SK-N-SH (cell line): ENCODE data around the gene SPRYD3. TPM values are rescaled to one million over a fixed set of nuclear protein-coding genes. Genes with fewer than 3 reads are reported as not detected.

Experiments
- CTCF ChIA-PET: fragments of 300-600, 350-600 bp; formaldehyde crosslinking; extraction: SDS; loops from one replicate; lab custom pipeline; 2021; lab: Yijun Ruan, JAX
- POLR2A ChIA-PET: fragments of 350-600 bp; sonication (Branson Sonifier 250); formaldehyde crosslinking; extraction: SDS; loops from one replicate; lab custom pipeline; 2020; ENCODE audit warnings: antibody characterized with exemption, inconsistent platforms; lab: Yijun Ruan, JAX
- DNase-seq: peaks from one replicate; pipeline ENCODE4 v3.0.0; 2012
- H2AFZ ChIP-seq: fragments of 200-600 bp; sonication (generic); 2 replicates; pipeline ENCODE4 v1.8.1; 2016; ENCODE audit warnings: antibody characterized with exemption, mild to moderate bottlenecking, low read depth
- H3F3A ChIP-seq: fragments of 200-600 bp; sonication (generic); replicated peaks from 2 replicates; pipeline ENCODE3; 2016; ENCODE audit warnings: antibody characterized with exemption, mild to moderate bottlenecking; ENCODE audit not compliant: insufficient read depth
- H3K27ac ChIP-seq, 2 experiments: fragments of 200-500 bp in 1 of 2; fragments of 200-600 bp in 1 of 2; sonication (Bioruptor generic) in 1 of 2; sonication (generic), shearing (Covaris generic) in 1 of 2; 2 replicates each; pipeline versions ENCODE4 v1.5.1 to v1.6.1; 2014 to 2016; ENCODE audit warnings: low read depth in 2 of 2, inconsistent platforms in 1 of 2, low read length in 1 of 2, mild to moderate bottlenecking in 1 of 2, mixed read lengths in 1 of 2
- H3K27me3 ChIP-seq: fragments of 200-600 bp; sonication (generic), shearing (Covaris generic); 2 replicates; pipeline ENCODE4 v1.6.1; 2016; ENCODE audit warnings: mixed run types; ENCODE audit not compliant: insufficient read depth
- H3K36me3 ChIP-seq, 2 experiments: fragments of 200-500 bp in 1 of 2; fragments of 200-600 bp in 1 of 2; sonication (Bioruptor generic) in 1 of 2; sonication (generic) in 1 of 2; replicated peaks in 1 of 2; 2 replicates each; pipeline versions ENCODE3 to v1.5.1; 2014 to 2016; ENCODE audit warnings: low read length in 1 of 2, mild to moderate bottlenecking in 1 of 2; ENCODE audit not compliant: insufficient read depth in 2 of 2, control insufficient read depth in 1 of 2
- H3K4me1 ChIP-seq, 2 experiments: fragments of 200-500 bp in 1 of 2; fragments of 200-600 bp in 1 of 2; sonication (Bioruptor generic) in 1 of 2; sonication (generic), shearing (Covaris generic) in 1 of 2; 2 replicates each; pipeline versions ENCODE4 v1.5.1 to v1.6.1; 2014 to 2016; ENCODE audit warnings: low read depth in 1 of 2, low read length in 1 of 2, mixed run types in 1 of 2; ENCODE audit not compliant: insufficient read depth in 2 of 2, control insufficient read depth in 1 of 2
- H3K4me2 ChIP-seq: fragments of 200-600 bp; sonication (generic), shearing (Covaris generic); 2 replicates; pipeline ENCODE4 v1.6.1; 2017; ENCODE audit warnings: mixed run types
- H3K4me3 ChIP-seq, 2 experiments: fragments of 200-500 bp in 1 of 2; fragments of 200-600 bp in 1 of 2; sonication (Bioruptor generic) in 1 of 2; sonication (generic), shearing (Covaris generic) in 1 of 2; 2 replicates each; pipeline versions ENCODE4 v1.5.1 to v1.8.1; 2014 to 2016; ENCODE audit warnings: low read depth in 2 of 2, inconsistent platforms in 1 of 2, low read length in 1 of 2, mild to moderate bottlenecking in 1 of 2, mixed read lengths in 1 of 2, moderate library complexity in 1 of 2
- H3K79me2 ChIP-seq: fragments of 200-600 bp; sonication (generic); 2 replicates; pipeline ENCODE4 v1.8.1; 2017; ENCODE audit warnings: mild to moderate bottlenecking; ENCODE audit not compliant: insufficient read depth
- H3K9ac ChIP-seq: fragments of 200-600 bp; sonication (generic); 2 replicates; pipeline ENCODE4 v1.6.1; 2017; ENCODE audit warnings: mixed run types
- H3K9me2 ChIP-seq: fragments of 200-600 bp; sonication (generic); 2 replicates; pipeline ENCODE4 v1.6.1; 2017; ENCODE audit warnings: mixed run types
- H3K9me3 ChIP-seq: fragments of 200-600 bp; sonication (generic); 2 replicates; pipeline ENCODE4 v1.6.1; 2017; ENCODE audit warnings: mixed run types, mild to moderate bottlenecking, moderate library complexity
- H4K20me1 ChIP-seq: fragments of 200-600 bp; sonication (generic); 2 replicates; pipeline ENCODE4 v1.6.1; 2017; ENCODE audit warnings: mild to moderate bottlenecking, mixed run types; ENCODE audit not compliant: insufficient read depth
- ELF1 ChIP-seq: IDR thresholded peaks from 2 replicates; pipeline ENCODE4 v1.4.0; 2012
- EP300 ChIP-seq, 2 experiments: IDR thresholded peaks; 2 replicates each; pipeline versions ENCODE4 v1.4.0 to v1.6.1; 2012; ENCODE audit warnings: borderline replicate concordance in 1 of 2, low read depth in 1 of 2, low read length in 1 of 2
- FOSL2 ChIP-seq: IDR thresholded peaks from 2 replicates; pipeline ENCODE4 v1.4.0; 2012; ENCODE audit warnings: low read depth, mild to moderate bottlenecking, moderate library complexity, borderline replicate concordance
- FOXJ3 ChIP-seq: sonication (generic); formaldehyde crosslinking; IDR thresholded peaks from 2 replicates; pipeline ENCODE4 v1.5.1; 2020; ENCODE audit warnings: mild to moderate bottlenecking, missing genetic modification reagents
- FOXM1 ChIP-seq: IDR thresholded peaks from 2 replicates; pipeline ENCODE4 v1.4.0; 2012; ENCODE audit warnings: low read depth, mild to moderate bottlenecking
- GABPA ChIP-seq: IDR thresholded peaks from 2 replicates; pipeline ENCODE4 v1.4.0; 2012; ENCODE audit warnings: low read depth, mild to moderate bottlenecking
- IRF3 ChIP-seq: fragments of 150-350 bp; IDR thresholded peaks from 2 replicates; pipeline ENCODE4 v1.6.1; 2016; ENCODE audit warnings: mild to moderate bottlenecking, low read depth, low read length
- MAX ChIP-seq: IDR thresholded peaks from 2 replicates; pipeline ENCODE4 v1.4.0; 2012; ENCODE audit warnings: low read depth
- NRF1 ChIP-seq: IDR thresholded peaks from 2 replicates; pipeline ENCODE4 v1.6.1; 2012; ENCODE audit warnings: low read depth, mild to moderate bottlenecking, low read length
- RAD21 ChIP-seq: IDR thresholded peaks from 2 replicates; pipeline ENCODE4 v1.6.1; 2012; ENCODE audit warnings: mild to moderate bottlenecking, low read length
- RCOR1 ChIP-seq: fragments of 150-350 bp; IDR thresholded peaks from 2 replicates; pipeline ENCODE4 v1.6.1; 2017; ENCODE audit warnings: antibody characterized with exemption, low read length
- REST ChIP-seq: IDR thresholded peaks from 2 replicates; pipeline ENCODE4 v1.6.1; 2012; ENCODE audit warnings: mild to moderate bottlenecking, low read depth, low read length, moderate library complexity
- RFX5 ChIP-seq: IDR thresholded peaks from 2 replicates; pipeline ENCODE4 v1.6.1; 2012; ENCODE audit warnings: mild to moderate bottlenecking, improper control_type of control experiment, low read length
- RXRA ChIP-seq: IDR thresholded peaks from 2 replicates; pipeline ENCODE4 v1.4.0; 2012; ENCODE audit warnings: low read depth, mild to moderate bottlenecking, borderline replicate concordance
- SMC3 ChIP-seq: IDR thresholded peaks from 2 replicates; pipeline ENCODE4 v1.6.1; 2012; ENCODE audit warnings: low read depth, low read length, improper control_type of control experiment
- TEAD4 ChIP-seq: IDR thresholded peaks from 2 replicates; pipeline ENCODE4 v1.4.0; 2012; ENCODE audit warnings: mild to moderate bottlenecking, borderline replicate concordance; ENCODE audit not compliant: insufficient read depth
- USF1 ChIP-seq: IDR thresholded peaks from 2 replicates; pipeline ENCODE4 v1.4.0; 2012; ENCODE audit warnings: low read depth, borderline replicate concordance
- USF2 ChIP-seq: fragments of 150-350 bp; IDR thresholded peaks from 2 replicates; pipeline ENCODE4 v1.6.1; 2017; ENCODE audit warnings: antibody characterized with exemption, low read length, low read depth, borderline replicate concordance
- YY1 ChIP-seq: IDR thresholded peaks from 2 replicates; pipeline ENCODE4 v1.4.0; 2012; ENCODE audit warnings: low read depth, mild to moderate bottlenecking
- WGBS: methylation state at CpG from one replicate; pipeline ENCODE4 v1.1.6; 2017; ENCODE audit warnings: low lambda C conversion rate; 5-methylcytosine and 5-hydroxymethylcytosine counted together
- polyA plus RNA-seq, 3 experiments: library from polyadenylated mRNA; depleted of rRNA; stranded (reverse); fragments of >200 nt; gene quantifications; 2 replicates each; pipeline ENCODE4 v1.2.3, GENCODE V29; 2012

The SPRYD3 gene
- polyA plus RNA-seq, 1 of the 3 experiments (the other 2 are of a cell fraction): 20.3 TPM

- POLR2A ChIA-PET: interaction anchor here (1.0 to 1.1 kb wide), 2 partner anchors 23 to 36 kb away, joined by 3 read pairs; partner anchors contain the start of gene SPRYD3
- H3F3A ChIP-seq: peaks cover 25% of the 10 kb centered on the region
- no peaks in the 10 kb centered on the region for H3K9me2 ChIP-seq
- CTCF ChIA-PET: interaction anchor here (1.0 to 7.6 kb wide), 11 partner anchors 10 to 186 kb away, joined by 3 to 385 read pairs (median 4); no protein-coding TSS in a partner anchor
- peaks cover 6% of the 10 kb centered on the region; the same call in 1 of the 2 replicates for H3K79me2 ChIP-seq
- peaks cover 0 to 26% of the 10 kb centered on the region in 2 experiments; a peak in 1 of 4 replicates for H3K4me1 ChIP-seq
- no peak overlapping the region for H3K27ac ChIP-seq
- no peak overlapping the region for H3K4me2 ChIP-seq
- WGBS: 94% methylated on average over 9 of the region's 12 CpGs
- no peak overlapping the region for H3K4me3 ChIP-seq
- H3K36me3 ChIP-seq: peaks cover 8% of the 10 kb centered on the region in 2 experiments
- TF ChIP-seq YY1 (no peak), FOXM1 (no peak), EP300 (IDR thresholded peaks at IDR 0.05; ENCODE audit: borderline replicate concordance in 1 of 2, low read depth in 1 of 2, low read length in 1 of 2) (no peak), RFX5 (no peak), SMC3 (no peak), NRF1 (no peak), MAX (no peak)
- no peaks in the 10 kb centered on the region for H3K27me3 ChIP-seq
- no peak overlapping the region for H3K9ac ChIP-seq
- no peak overlapping the region for H2AFZ ChIP-seq
- no peak for DNase-seq
- no peaks in the 10 kb centered on the region for H3K9me3 ChIP-seq
- H4K20me1 ChIP-seq: no peaks in the 10 kb centered on the region
Measured at GRCh38 chr12:53101931-53102781, 23.0 kb upstream of the SPRYD3 start.

GRCh38 chr12:53101266-53101665 lies 22.1 kb upstream of the SPRYD3 start:
- 88% methylated on average over 7 of the region's 7 CpGs for WGBS

More at GRCh38 chr12:53101266-53101665, 22.1 kb upstream of the SPRYD3 start:
- POLR2A ChIA-PET: no interaction called here
- Histone ChIP-seq H3K79me2 (peaks cover 10% of the 10 kb centered on the region; the same call in 1 of the 2 replicates), H3K4me1 (peaks cover 7 to 27% of the 10 kb centered on the region in 2 experiments; a peak in 2 of 4 replicates), H3K9ac (no peak overlapping the region), H3K9me2 (no peaks in the 10 kb centered on the region), H4K20me1 (no peaks in the 10 kb centered on the region), H3K4me2 (no peak overlapping the region), H3K36me3 (peaks cover 8% of the 10 kb centered on the region in 2 experiments), H2AFZ (no peak overlapping the region), H3K4me3 (no peak overlapping the region), H3K27me3 (no peaks in the 10 kb centered on the region), H3K9me3 (no peaks in the 10 kb centered on the region), H3K27ac (no peak overlapping the region), H3F3A (peaks cover 30% of the 10 kb centered on the region)
- no peak for DNase-seq
- CTCF ChIA-PET: interaction anchor here (1.0 to 7.6 kb wide), 4 partner anchors 11 to 54 kb away, joined by 3 to 385 read pairs (median 15); no protein-coding TSS in a partner anchor
- TF ChIP-seq GABPA: no peak
- TF ChIP-seq NRF1: no peak
- TF ChIP-seq USF2: no peak
- no peak for TF ChIP-seq TEAD4
- TF ChIP-seq REST: no peak
- no peak for TF ChIP-seq IRF3
- no peak for TF ChIP-seq ELF1
- no peak for TF ChIP-seq RCOR1
- no peak for TF ChIP-seq YY1
- no peak for TF ChIP-seq RXRA
- no peak for TF ChIP-seq FOXM1
- TF ChIP-seq RAD21: no peak
- TF ChIP-seq FOSL2: no peak
- no peak for TF ChIP-seq USF1
- no peak for TF ChIP-seq FOXJ3 (CRISPR knock-in tag)
